ENCODE measurements around the gene COL7A1.

DNA sequence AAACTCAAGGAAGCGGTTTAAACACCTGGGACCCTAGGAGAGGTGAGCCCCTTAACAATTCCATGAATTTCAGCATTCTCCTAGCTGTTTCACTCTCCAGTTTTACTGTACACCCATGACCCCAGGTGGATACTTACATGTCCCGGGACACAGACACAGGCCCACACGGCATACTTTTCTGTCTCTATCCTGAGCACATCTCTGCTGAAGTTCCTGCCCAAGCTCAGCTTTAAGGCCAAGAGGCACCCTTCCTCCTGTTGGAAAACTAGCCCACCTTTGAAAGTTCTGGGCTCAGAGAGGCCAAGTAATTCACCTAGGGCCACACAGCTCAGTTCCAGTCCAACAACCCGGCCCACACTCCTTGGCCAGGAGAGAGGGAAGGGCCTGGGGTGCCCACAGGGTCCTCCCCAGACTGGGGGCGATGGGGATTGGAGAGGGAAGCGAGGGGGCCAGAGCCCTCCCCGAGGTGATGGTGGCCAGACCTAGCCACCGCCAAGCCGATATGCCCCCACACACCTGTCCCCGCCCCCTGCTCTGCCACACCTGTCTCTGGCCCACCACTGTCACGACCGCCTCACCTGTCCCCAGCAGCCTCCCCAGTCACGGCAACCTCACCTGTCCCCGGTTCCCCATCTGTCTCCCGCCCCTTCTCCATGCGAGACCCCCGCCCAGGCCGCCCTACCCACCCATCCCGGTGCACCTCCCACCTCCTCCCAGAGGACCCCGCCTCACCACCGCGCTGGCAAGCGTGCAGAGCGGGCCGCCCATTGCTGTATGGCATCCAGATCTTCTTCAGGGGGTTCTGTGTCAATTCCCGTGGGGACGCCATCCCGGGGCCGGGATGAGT is 39.0 kb downstream of the COL7A1 start:
- TF ChIP-seq CTCF (IDR thresholded peaks at IDR 0.05) (no peak), POLR2A (IDR thresholded peaks at IDR 0.05) (no peak)
